OCI-LY3 (cell line): ENCODE results near the gene TTC21A.

Source experiments
- CTCF ChIP-seq: fragments of 200-600, 300-600 bp; sonication (generic); IDR thresholded peaks from 2 replicates; pipeline ENCODE4 v1.5.1; 2014; ENCODE audit warnings: antibody characterized with exemption, low read length, low read depth
- EZH2phosphoT487 ChIP-seq: fragments of 200-600 bp; shearing (Covaris generic); IDR thresholded peaks from 2 replicates; pipeline ENCODE4 v1.6.1; 2018; ENCODE audit warnings: antibody characterized with exemption, mixed run types, low read depth

- TF ChIP-seq CTCF, result peak; percentile 30
- TF ChIP-seq EZH2phosphoT487, result no peak
Measured at GRCh38 chr3:39181408-39182335, 74.2 kb downstream of the TTC21A start.
